Aorta (tissue), 5 donors: ENCODE results near the gene LMX1A. TPM values are rescaled to one million over a fixed set of nuclear protein-coding genes. Genes with fewer than 3 reads are reported as not detected.

Experiments
- ATAC-seq: fragments of 200-7000 bp; cut with Tn5 transposase; one replicate; pipeline ENCODE4 v1.9.1; 2022; ENCODE audit warnings: moderate library complexity; ENCODE audit not compliant: low FRiP score
- DNase-seq, 2 donors: peaks; one replicate each; pipeline ENCODE4 v3.0.0-alpha.2; 2020
- H3K27ac ChIP-seq, 2 donors: one replicate each; pipeline ENCODE4 v1.5.1; 2013; ENCODE audit warnings: low read length in 2 of 2, mild to moderate bottlenecking in 2 of 2, moderate library complexity in 2 of 2, control low read depth in 1 of 2, inconsistent platforms in 1 of 2, low read depth in 1 of 2
- H3K27me3 ChIP-seq, 2 donors: one replicate each; pipeline ENCODE4 v1.6.1; 2013; ENCODE audit warnings: control low read depth in 1 of 2, low read length in 1 of 2, mild to moderate bottlenecking in 1 of 2, moderate library complexity in 1 of 2; ENCODE audit not compliant: insufficient read depth in 2 of 2, control insufficient read depth in 1 of 2
- H3K36me3 ChIP-seq, 2 donors: one replicate each; pipeline ENCODE4 v1.6.1; 2013; ENCODE audit warnings: control low read depth in 1 of 2, low read length in 1 of 2, mild to moderate bottlenecking in 1 of 2; ENCODE audit not compliant: insufficient read depth in 2 of 2, control insufficient read depth in 1 of 2
- H3K4me1 ChIP-seq, 2 donors: one replicate each; pipeline ENCODE4 v1.6.1; 2013; ENCODE audit warnings: low read length in 2 of 2, control low read depth in 1 of 2, mild to moderate bottlenecking in 1 of 2, moderate library complexity in 1 of 2; ENCODE audit not compliant: insufficient read depth in 2 of 2, control insufficient read depth in 1 of 2
- H3K4me3 ChIP-seq, 2 donors: one replicate each; pipeline ENCODE4 v1.5.1; 2013; ENCODE audit warnings: low read length in 2 of 2, control low read depth in 1 of 2, mild to moderate bottlenecking in 1 of 2
- H3K9me3 ChIP-seq: one replicate; pipeline ENCODE4 v1.6.1; 2013; ENCODE audit warnings: mild to moderate bottlenecking, low read length; ENCODE audit not compliant: control insufficient read depth
- WGBS, 2 donors: extraction: QIAGEN DNeasy Blood & Tissue Kit; methylation state at CpG; one replicate each; pipeline ENCODE4 v1.1.7; 2013; 5-methylcytosine and 5-hydroxymethylcytosine counted together
- intact Hi-C, 2 donors: fragments of 100-400 bp; cut with DNase I; formaldehyde crosslinking; loops; one replicate each; pipeline versions ENCODE4 v1.14.2 to v1.15.0; 2022
- polyA plus RNA-seq, 2 donors: library from polyadenylated mRNA; stranded (reverse); fragments of 200-250 nt; gene quantifications; one replicate each; pipeline ENCODE4 v1.2.3, GENCODE V29; 2013
- total RNA-seq, 2 donors: library from RNA; stranded (reverse); fragmentation: NEBNext Ultra II Directional; extraction: Animal tissue kit (Norgen Biotek cat#: 25700); gene quantifications; one replicate each; pipeline ENCODE4 v1.2.1, GENCODE V29; 2021
- donor health status: healthy with polysubstance abuse.
- donor health status: Bipolar disorder and iron deficiency.
- donor health status: DM: no; HTN: no; CAD: no.
- donor health status: DM: no; HTN: no; CAD: no.
- donor health status: DM: yes; HTN: yes; CAD: no.

Gene LMX1A
- total and polyA plus RNA-seq, 4 donors = 0.25 to 0.84 TPM; not detected in 2

GRCh38 chr1:165316153-165316772 is 40.3 kb downstream of the LMX1A start:
- H3K4me1 ChIP-seq = no peaks in the 10 kb centered on the region
- H3K4me3 ChIP-seq = no peak overlapping the region
- 72 to 78% methylated on average over 10 of the region's 10 CpGs for WGBS, 2 donors
- no peak for ATAC-seq
- intact Hi-C loops = no loop called here
- peaks cover 0 to 1% of the 10 kb centered on the region in 2 donors for H3K27me3 ChIP-seq
- H3K9me3 ChIP-seq = peaks cover 3% of the 10 kb centered on the region
- DNase-seq = no peak
- no peaks in the 10 kb centered on the region for H3K36me3 ChIP-seq
- H3K27ac ChIP-seq = no peak overlapping the region

- no peak overlapping the region for H3K27ac ChIP-seq
- no peak overlapping the region for H3K4me3 ChIP-seq
- peaks cover 0 to 1% of the 10 kb centered on the region in 2 donors for H3K27me3 ChIP-seq
- no peaks in the 10 kb centered on the region for H3K4me1 ChIP-seq
- no peak for ATAC-seq
- intact Hi-C loops = no loop called here
- no peak for DNase-seq
- WGBS, 2 donors = 62 to 64% methylated on average over 3 of the region's 3 CpGs
- peaks cover 3% of the 10 kb centered on the region for H3K9me3 ChIP-seq
- no peaks in the 10 kb centered on the region for H3K36me3 ChIP-seq
Observed at GRCh38 chr1:165315481-165315880, 41.0 kb downstream of the LMX1A start.

GRCh38 chr1:165313903-165314302 is 42.6 kb downstream of the LMX1A start:
- 11% methylated on average over 4 of the region's 4 CpGs for WGBS, 2 donors
- intact Hi-C loops = no loop called here
- ATAC-seq = no peak

GRCh38 chr1:165312591-165312990 is 43.9 kb downstream of the LMX1A start:
- peaks cover 0 to 3% of the 10 kb centered on the region in 2 donors for H3K27me3 ChIP-seq

More at GRCh38 chr1:165313903-165314302, 42.6 kb downstream of the LMX1A start:
- Histone ChIP-seq H3K4me3 (no peak overlapping the region), H3K9me3 (peaks cover 3% of the 10 kb centered on the region), H3K4me1 (no peaks in the 10 kb centered on the region), H3K27me3 (peaks cover 0 to 3% of the 10 kb centered on the region in 2 donors), H3K36me3 (no peaks in the 10 kb centered on the region), H3K27ac (no peak overlapping the region)
- no peak for DNase-seq

GRCh38 chr1:165306543-165307434 is 49.7 kb downstream of the LMX1A start:
- 63 to 65% methylated on average over 6 of the region's 6 CpGs for WGBS, 2 donors
- H3K27ac ChIP-seq = no peak overlapping the region
- ATAC-seq = no peak
- no peaks in the 10 kb centered on the region for H3K36me3 ChIP-seq
- intact Hi-C loops = no loop called here
- no peak overlapping the region for H3K4me3 ChIP-seq
- DNase-seq = no peak
- peaks cover 0 to 1% of the 10 kb centered on the region in 2 donors for H3K27me3 ChIP-seq
- H3K9me3 ChIP-seq = no peaks in the 10 kb centered on the region
- no peaks in the 10 kb centered on the region for H3K4me1 ChIP-seq

More at GRCh38 chr1:165312591-165312990, 43.9 kb downstream of the LMX1A start:
- no peak overlapping the region for H3K27ac ChIP-seq
- intact Hi-C loops = no loop called here
- 69 to 70% methylated on average over 2 of the region's 2 CpGs for WGBS, 2 donors
- H3K36me3 ChIP-seq = no peaks in the 10 kb centered on the region
- H3K9me3 ChIP-seq = peaks cover 3% of the 10 kb centered on the region
- H3K4me3 ChIP-seq = no peak overlapping the region
- DNase-seq (no peak), ATAC-seq (no peak)
- H3K4me1 ChIP-seq = no peaks in the 10 kb centered on the region

- no peak for ATAC-seq
- Histone ChIP-seq H3K4me1 (no peaks in the 10 kb centered on the region), H3K4me3 (no peak overlapping the region), H3K36me3 (no peaks in the 10 kb centered on the region), H3K27me3 (no peaks in the 10 kb centered on the region), H3K27ac (no peak overlapping the region), H3K9me3 (no peaks in the 10 kb centered on the region)
- intact Hi-C loops = no loop called here
- no peak for DNase-seq
- 63 to 65% methylated on average over 8 of the region's 8 CpGs for WGBS, 2 donors
Observed at GRCh38 chr1:165303386-165303785, 53.1 kb downstream of the LMX1A start.

- no peaks in the 10 kb centered on the region for H3K36me3 ChIP-seq
- H3K9me3 ChIP-seq = no peaks in the 10 kb centered on the region
- 83 to 85% methylated on average over 2 of the region's 2 CpGs for WGBS, 2 donors
- ATAC-seq = no peak
- no peak overlapping the region for H3K4me3 ChIP-seq
- no peaks in the 10 kb centered on the region for H3K27me3 ChIP-seq
- no peaks in the 10 kb centered on the region for H3K4me1 ChIP-seq
- DNase-seq = no peak
- no peak overlapping the region for H3K27ac ChIP-seq
- intact Hi-C loops = no loop called here
Observed at GRCh38 chr1:165300400-165300903, 56.1 kb downstream of the LMX1A start.

GRCh38 chr1:165298203-165298820 is 58.2 kb downstream of the LMX1A start:
- no peaks in the 10 kb centered on the region for H3K4me1 ChIP-seq
- WGBS, 2 donors = 71 to 75% methylated on average over 6 of the region's 6 CpGs
- intact Hi-C loops = no loop called here
- no peaks in the 10 kb centered on the region for H3K27me3 ChIP-seq
- no peak overlapping the region for H3K27ac ChIP-seq
- ATAC-seq (no peak), DNase-seq (no peak)
- H3K36me3 ChIP-seq = no peaks in the 10 kb centered on the region
- no peak overlapping the region for H3K4me3 ChIP-seq
- no peaks in the 10 kb centered on the region for H3K9me3 ChIP-seq
